HFF-Myc (cell line): ENCODE data around the gene HAO2.

Experiments used
- DNase-seq: peaks from one replicate; pipeline ENCODE4 v3.0.0-alpha.2; 2011; ENCODE audit warnings: low read depth; ENCODE audit errors: extremely low read depth
- H3K4me3 ChIP-seq: replicated peaks from 2 replicates; pipeline ENCODE4 v1.5.1; 2011; ENCODE audit warnings: low read depth, mild to moderate bottlenecking, control low read depth, low read length
- CTCF ChIP-seq: IDR thresholded peaks from 2 replicates; pipeline ENCODE4 v1.5.1; 2012; ENCODE audit warnings: mild to moderate bottlenecking, low read depth, low read length, control low read depth; ENCODE audit errors: missing control alignments

Gene HAO2

GRCh38 chr1:119385650-119386049 is 17.1 kb downstream of the HAO2 start:
- DNase-seq: no peak
- no peak for TF ChIP-seq CTCF
- H3K4me3 ChIP-seq: no peak overlapping the region

DNA sequence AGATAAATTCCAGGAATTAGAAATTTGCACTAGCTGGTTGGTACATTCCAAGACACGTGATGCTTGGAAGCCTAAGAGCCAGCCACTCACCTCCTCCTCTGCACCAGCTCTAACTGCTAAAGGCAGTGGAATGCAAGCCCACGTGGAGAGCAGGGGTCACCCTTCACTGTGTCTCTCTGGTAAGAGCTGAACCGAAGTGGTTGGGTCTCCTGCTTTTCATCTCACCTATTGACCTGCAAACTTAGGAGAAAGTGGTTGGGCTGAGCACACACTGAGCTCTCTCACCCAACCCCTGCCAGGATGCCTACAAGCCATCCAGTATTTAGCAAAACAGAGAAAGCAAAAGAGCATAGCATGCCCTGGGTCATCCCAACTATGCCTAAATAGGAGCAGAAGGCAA is 19.3 kb downstream of the HAO2 start:
- TF ChIP-seq CTCF: no peak
- H3K4me3 ChIP-seq: no peak overlapping the region
- DNase-seq: no peak

- TF ChIP-seq CTCF: no peak
- DNase-seq: no peak
- H3K4me3 ChIP-seq: no peak overlapping the region
These were observed 19.9 kb downstream of the HAO2 start for GRCh38 chr1:119388450-119388849.

DNA sequence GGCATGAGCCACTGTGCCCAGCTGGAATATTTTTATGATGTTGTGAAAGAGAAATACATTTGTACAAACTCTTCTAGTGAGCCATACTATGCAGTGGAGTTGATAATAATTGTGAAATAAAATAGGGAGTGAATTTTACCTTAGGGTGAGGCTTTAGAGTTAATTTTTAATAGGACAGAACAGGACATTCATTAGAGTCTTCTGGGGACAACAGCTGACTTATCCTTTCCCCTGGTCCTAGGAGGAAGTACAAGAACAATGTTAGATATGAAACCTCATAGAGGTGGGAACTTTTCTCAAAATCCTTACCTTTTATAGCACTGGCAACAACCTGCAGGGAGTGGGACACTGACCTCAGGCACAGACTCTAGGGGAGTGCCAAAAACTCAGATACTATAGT is 21.9 kb downstream of the HAO2 start:
- no peak for TF ChIP-seq CTCF
- no peak overlapping the region for H3K4me3 ChIP-seq
- DNase-seq: no peak

GRCh38 chr1:119391749-119392148 is 23.2 kb downstream of the HAO2 start:
- no peak for DNase-seq
- no peak for TF ChIP-seq CTCF
- H3K4me3 ChIP-seq: no peak overlapping the region

GRCh38 chr1:119394085-119394484 is 25.5 kb downstream of the HAO2 start:
- H3K4me3 ChIP-seq: no peak overlapping the region
- DNase-seq: no peak
- TF ChIP-seq CTCF: no peak

GRCh38 chr1:119396982-119397381 is 28.4 kb downstream of the HAO2 start:
- no peak overlapping the region for H3K4me3 ChIP-seq
- no peak for DNase-seq
- no peak for TF ChIP-seq CTCF
